ENCODE results near the gene NUP93.

- TF ChIP-seq CTCF (IDR thresholded peaks at IDR 0.05) (no peak), POLR2A (IDR thresholded peaks at IDR 0.05) (no peak)
Measured at GRCh38 chr16:56715126-56715525, 14.8 kb upstream of the NUP93 start.
